ENCODE results near the gene EIF4A2.

Gene EIF4A2

DNA sequence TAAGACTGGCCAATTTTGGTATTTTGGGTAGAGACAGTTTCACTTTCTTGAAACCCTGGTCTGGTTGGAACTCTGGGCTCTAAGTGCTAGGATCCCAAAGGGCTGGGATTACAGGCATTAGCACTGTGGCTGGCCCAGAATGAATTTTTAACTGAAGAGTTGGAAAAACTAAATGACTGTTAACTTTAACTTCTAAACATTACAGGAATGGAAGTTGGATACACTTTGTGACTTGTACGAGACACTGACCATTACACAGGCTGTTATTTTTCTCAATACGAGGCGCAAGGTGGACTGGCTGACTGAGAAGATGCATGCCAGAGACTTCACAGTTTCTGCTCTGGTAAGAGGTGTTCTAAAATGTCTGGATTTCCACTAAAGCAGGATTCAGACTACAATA lies 3.5 kb downstream of the EIF4A2 start:
- H3K36me3 Mint-ChIP-seq (ENCODE audit: low read depth): peaks cover 64% of the 10 kb centered on the region
- peak overlapping the region; percentile 64 for H3K4me3 Mint-ChIP-seq
- H3K4me1 Mint-ChIP-seq: peaks cover 53% of the 10 kb centered on the region
- no peak for DNase-seq
- TF ChIP-seq, protein P1, sequence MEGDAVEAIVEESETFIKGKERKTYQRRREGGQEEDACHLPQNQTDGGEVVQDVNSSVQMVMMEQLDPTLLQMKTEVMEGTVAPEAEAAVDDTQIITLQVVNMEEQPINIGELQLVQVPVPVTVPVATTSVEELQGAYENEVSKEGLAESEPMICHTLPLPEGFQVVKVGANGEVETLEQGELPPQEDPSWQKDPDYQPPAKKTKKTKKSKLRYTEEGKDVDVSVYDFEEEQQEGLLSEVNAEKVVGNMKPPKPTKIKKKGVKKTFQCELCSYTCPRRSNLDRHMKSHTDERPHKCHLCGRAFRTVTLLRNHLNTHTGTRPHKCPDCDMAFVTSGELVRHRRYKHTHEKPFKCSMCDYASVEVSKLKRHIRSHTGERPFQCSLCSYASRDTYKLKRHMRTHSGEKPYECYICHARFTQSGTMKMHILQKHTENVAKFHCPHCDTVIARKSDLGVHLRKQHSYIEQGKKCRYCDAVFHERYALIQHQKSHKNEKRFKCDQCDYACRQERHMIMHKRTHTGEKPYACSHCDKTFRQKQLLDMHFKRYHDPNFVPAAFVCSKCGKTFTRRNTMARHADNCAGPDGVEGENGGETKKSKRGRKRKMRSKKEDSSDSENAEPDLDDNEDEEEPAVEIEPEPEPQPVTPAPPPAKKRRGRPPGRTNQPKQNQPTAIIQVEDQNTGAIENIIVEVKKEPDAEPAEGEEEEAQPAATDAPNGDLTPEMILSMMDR (IDR thresholded peaks at IDR 0.05): no peak
- H3K9me3 Mint-ChIP-seq: no peaks in the 10 kb centered on the region
- H3K27me3 Mint-ChIP-seq (ENCODE audit: low read depth, poor library complexity): no peaks in the 10 kb centered on the region
- H3K27ac Mint-ChIP-seq: peak overlapping the region; percentile 50

DNA sequence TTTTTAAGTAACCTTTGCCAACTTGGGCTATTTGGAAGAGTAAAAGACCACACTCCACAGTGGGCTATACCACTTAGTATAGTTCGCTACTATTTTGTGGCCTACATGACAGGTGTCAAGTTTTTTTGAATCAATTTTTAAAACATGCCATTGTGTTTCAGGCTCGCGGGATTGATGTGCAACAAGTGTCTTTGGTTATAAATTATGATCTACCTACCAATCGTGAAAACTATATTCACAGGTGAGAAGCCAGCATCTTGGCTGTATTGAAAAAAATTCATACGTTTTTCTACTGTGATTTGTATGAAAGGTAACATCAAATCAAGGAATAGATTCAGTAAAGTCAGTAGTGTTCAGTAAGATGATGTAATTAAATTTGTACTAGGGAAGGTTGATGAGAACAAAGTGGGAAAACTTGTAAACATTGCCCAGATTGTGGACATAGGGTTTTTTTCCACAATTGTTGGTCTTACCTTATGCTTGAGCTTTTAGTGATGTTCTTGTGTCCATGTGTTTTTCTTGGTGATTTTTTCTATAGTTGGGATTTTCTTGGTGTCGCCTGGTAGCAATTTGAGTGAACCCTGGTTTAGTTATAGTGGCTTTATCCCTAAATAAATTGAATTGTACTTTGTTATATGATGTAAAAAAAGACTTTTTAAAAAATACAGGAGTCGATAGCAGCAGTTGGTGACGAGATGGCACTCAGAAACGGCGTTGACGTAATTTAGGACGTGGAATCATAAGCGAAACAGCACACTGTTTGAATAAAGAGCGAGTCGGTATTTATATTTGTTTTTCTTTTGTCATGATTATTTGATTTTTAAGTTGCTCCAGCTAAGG lies 4.5 kb downstream of the EIF4A2 start:
- Mint-ChIP-seq H3K27me3 (ENCODE audit: low read depth, poor library complexity) (no peaks in the 10 kb centered on the region), H3K4me3 (peak overlapping the region; percentile 64), H3K27ac (peak overlapping the region; percentile 90), H3K36me3 (ENCODE audit: low read depth) (peaks cover 65% of the 10 kb centered on the region), H3K9me3 (no peaks in the 10 kb centered on the region), H3K4me1 (peaks cover 44% of the 10 kb centered on the region)
- DNase-seq: no peak
- TF ChIP-seq, protein P1 (IDR thresholded peaks at IDR 0.05): no peak

DNA sequence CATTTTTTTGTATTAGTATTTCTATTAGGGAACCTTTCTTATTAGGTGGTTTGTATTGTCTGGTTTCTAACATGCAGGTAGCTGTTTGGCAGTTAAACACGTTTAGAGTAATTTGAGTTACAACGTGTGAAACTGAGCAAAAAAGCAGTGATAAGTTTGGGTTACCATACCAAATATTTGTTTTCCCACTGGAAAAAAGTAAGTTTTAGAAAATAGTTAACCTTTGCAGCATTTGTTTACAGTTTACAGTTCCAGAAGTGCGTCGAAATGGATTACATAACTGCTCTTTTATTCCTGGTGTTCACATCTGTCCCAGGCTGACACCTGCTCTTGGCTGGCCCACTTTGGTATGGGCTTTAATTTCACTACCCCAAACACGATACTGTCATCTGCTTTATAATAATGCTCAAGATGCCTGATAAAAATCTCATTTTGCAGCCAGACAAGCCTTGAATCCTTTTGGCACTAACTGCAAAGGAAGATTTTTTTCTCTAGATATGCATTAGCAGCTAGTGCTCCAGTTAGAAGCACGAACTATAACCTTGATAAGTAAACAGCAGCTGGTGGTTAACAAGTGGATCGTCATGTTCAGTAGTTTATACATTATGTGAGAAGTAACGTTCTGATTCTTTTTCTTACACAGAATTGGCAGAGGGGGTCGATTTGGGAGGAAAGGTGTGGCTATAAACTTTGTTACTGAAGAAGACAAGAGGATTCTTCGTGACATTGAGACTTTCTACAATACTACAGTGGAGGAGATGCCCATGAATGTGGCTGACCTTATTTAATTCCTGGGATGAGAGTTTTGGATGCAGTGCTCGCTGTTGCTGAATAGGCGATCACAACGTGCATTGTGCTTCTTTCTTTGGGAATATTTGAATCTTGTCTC lies 5.3 kb downstream of the EIF4A2 start:
- no peaks in the 10 kb centered on the region for H3K27me3 Mint-ChIP-seq (ENCODE audit: low read depth, poor library complexity)
- H3K4me1 Mint-ChIP-seq: peaks cover 42% of the 10 kb centered on the region
- H3K9me3 Mint-ChIP-seq: no peaks in the 10 kb centered on the region
- peaks cover 69% of the 10 kb centered on the region for H3K36me3 Mint-ChIP-seq (ENCODE audit: low read depth)
- DNase-seq: no peak
- TF ChIP-seq, protein P1 (IDR thresholded peaks at IDR 0.05): no peak
- no peak overlapping the region for H3K4me3 Mint-ChIP-seq
- peak overlapping the region; percentile 90 for H3K27ac Mint-ChIP-seq

DNA sequence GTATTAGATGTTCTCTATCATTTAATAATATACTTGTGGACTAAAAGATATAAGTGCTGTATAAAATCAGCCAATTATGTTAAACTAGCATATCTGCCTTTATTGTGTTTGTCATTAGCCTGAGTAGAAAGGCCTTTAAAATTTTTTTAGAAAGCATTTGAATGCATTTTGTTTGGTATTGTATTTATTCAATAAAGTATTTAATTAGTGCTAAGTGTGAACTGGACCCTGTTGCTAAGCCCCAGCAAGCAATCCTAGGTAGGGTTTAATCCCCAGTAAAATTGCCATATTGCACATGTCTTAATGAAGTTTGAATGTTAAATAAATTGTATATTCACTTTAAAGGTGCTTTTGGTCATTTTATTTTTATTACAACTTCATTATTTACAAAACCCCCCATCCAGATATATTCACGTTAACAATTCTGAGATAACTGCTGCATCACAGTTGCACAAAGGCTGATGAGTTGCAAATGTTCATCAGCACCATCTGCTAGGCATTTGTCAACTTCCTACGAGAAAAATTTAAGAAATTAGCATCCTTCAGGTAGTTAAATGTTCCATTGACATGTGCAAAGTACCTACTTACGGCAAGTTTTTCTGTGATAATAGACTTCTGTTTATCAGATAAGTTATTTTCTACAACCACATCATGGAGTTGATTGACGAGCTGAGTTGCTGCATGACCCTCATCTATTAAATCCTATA lies 6.3 kb downstream of the EIF4A2 start:
- Mint-ChIP-seq H3K4me3 (no peak overlapping the region), H3K9me3 (no peaks in the 10 kb centered on the region), H3K4me1 (peaks cover 35% of the 10 kb centered on the region), H3K27ac (peak overlapping the region; percentile 42), H3K36me3 (ENCODE audit: low read depth) (peaks cover 69% of the 10 kb centered on the region), H3K27me3 (ENCODE audit: low read depth, poor library complexity) (no peaks in the 10 kb centered on the region)
- TF ChIP-seq, protein P1 (IDR thresholded peaks at IDR 0.05): no peak
- no peak for DNase-seq

DNA sequence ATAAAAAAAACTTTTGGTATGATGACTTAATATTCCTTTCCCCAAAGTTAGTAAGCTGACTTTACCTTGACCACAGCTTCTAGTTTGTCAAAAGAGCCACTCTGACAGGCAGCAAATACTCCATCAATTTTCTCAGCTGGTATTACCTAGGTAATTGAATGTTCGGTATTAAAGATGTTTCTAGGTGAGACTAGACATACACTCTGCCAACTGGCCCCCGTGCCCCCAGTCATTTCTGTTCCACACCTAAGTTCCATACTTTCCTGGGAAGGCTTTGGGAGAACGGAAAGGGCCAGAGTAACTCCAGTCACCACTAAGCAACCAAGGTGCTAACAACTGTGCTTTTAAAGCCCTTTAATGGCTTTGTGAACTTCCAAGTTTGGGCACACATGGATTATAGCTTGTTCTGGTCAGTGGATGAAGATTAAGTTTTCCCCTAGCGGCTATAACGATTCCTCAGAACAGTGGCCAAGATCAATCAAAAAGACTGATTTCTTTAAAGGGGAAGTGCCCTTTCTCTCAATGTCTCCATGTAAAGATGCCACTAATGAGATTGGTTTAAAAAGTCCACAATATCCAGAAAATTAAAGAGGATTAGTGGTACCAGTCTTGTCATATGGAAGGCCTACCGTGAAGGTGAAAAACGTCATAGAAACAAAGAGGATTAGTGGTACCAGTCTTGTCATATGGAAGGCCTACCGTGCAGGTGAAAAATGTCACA lies 7.0 kb downstream of the EIF4A2 start:
- no peaks in the 10 kb centered on the region for H3K27me3 Mint-ChIP-seq (ENCODE audit: low read depth, poor library complexity)
- TF ChIP-seq, protein P1 (IDR thresholded peaks at IDR 0.05): no peak
- H3K4me1 Mint-ChIP-seq: peaks cover 28% of the 10 kb centered on the region
- peaks cover 67% of the 10 kb centered on the region for H3K36me3 Mint-ChIP-seq (ENCODE audit: low read depth)
- H3K9me3 Mint-ChIP-seq: no peaks in the 10 kb centered on the region
- peak overlapping the region; percentile 38 for H3K27ac Mint-ChIP-seq
- no peak overlapping the region for H3K4me3 Mint-ChIP-seq
- no peak for DNase-seq
